ENCODE measurements around the gene SPARCL1.

GRCh38 chr4:87490664-87491369, 38.4 kb downstream of the SPARCL1 start:
- TF ChIP-seq ARNTL (CRISPR knock-in tag; IDR thresholded peaks at IDR 0.05; ENCODE audit: borderline replicate concordance, low read depth) = no peak
- TF ChIP-seq RARB (CRISPR knock-in tag; IDR thresholded peaks at IDR 0.05) = no peak
- TF ChIP-seq GLIS3 (CRISPR knock-in tag; IDR thresholded peaks at IDR 0.05) = no peak

All from SK-N-SH treated with all-trans-retinoic acid at 6 μM for 48 hours (cell line).